NCI-H1930 (cell line): Measurements from ENCODE around the gene EPN1.

ENCODE experiments used
- DNase-seq, 2 experiments: peaks; one replicate each; lab custom pipeline; 2025; lab: John Stamatoyannopoulos, UW

Gene EPN1

GRCh38 chr19:55674841-55675660 lies at the start of gene EPN1:
EPN1 (plus strand) TSS chr19:55675226; CDS start chr19:55678628, 3,402 bp downstream.
- peak; percentile 96 to 99 for DNase-seq

- DNase-seq = no peak
Observed at GRCh38 chr19:55626350-55626749, 48.7 kb upstream of the EPN1 start.

- peak; percentile 82 to 93 for DNase-seq
Observed at GRCh38 chr19:55632463-55632834, 42.6 kb upstream of the EPN1 start.

- no peak for DNase-seq
Observed at GRCh38 chr19:55633861-55634260, 41.2 kb upstream of the EPN1 start.

- no peak for DNase-seq
Observed at GRCh38 chr19:55635334-55635717, 39.7 kb upstream of the EPN1 start.

GRCh38 chr19:55635856-55636440 lies 39.1 kb upstream of the EPN1 start:
- DNase-seq = no peak

GRCh38 chr19:55636723-55637122 lies 38.3 kb upstream of the EPN1 start:
- DNase-seq = no peak

GRCh38 chr19:55637534-55637933 lies 37.5 kb upstream of the EPN1 start:
- DNase-seq = no peak

- DNase-seq = peak; percentile 33 to 38
Observed at GRCh38 chr19:55638864-55639359, 36.1 kb upstream of the EPN1 start.

- peak; percentile 82 to 86 for DNase-seq
Observed at GRCh38 chr19:55640043-55640576, 34.9 kb upstream of the EPN1 start.

- peak; percentile 61 to 78 for DNase-seq
Observed at GRCh38 chr19:55640577-55641425, 34.2 kb upstream of the EPN1 start, which contains the start of gene ZNF580. ZNF580 (plus strand) TSS chr19:55641002; CDS start chr19:55642509, 1,507 bp downstream.

- DNase-seq = no peak
Observed at GRCh38 chr19:55641426-55642152, 33.4 kb upstream of the EPN1 start.

- DNase-seq = no peak
Observed at GRCh38 chr19:55642153-55643002, 32.6 kb upstream of the EPN1 start.

GRCh38 chr19:55643003-55643886 lies 31.8 kb upstream of the EPN1 start, which contains the start of gene ZNF581:
ZNF581 (plus strand) TSS chr19:55643649; CDS start chr19:55644572, 923 bp downstream.
- DNase-seq = peak; percentile 42 to 74

GRCh38 chr19:55643887-55644176 lies 31.2 kb upstream of the EPN1 start:
- no peak for DNase-seq

GRCh38 chr19:55644191-55644833 lies 30.7 kb upstream of the EPN1 start:
- no peak for DNase-seq

- no peak for DNase-seq
Observed at GRCh38 chr19:55644842-55645511, 30.0 kb upstream of the EPN1 start.

GRCh38 chr19:55645512-55645881 lies 29.5 kb upstream of the EPN1 start:
- DNase-seq = no peak
